NB4 (cell line): ENCODE results near the gene UGT1A6.

ENCODE experiments used
- DNase-seq: peaks from one replicate; pipeline ENCODE4 v3.0.0; 2010; ENCODE audit warnings: low read depth
- H3K4me3 ChIP-seq: one replicate; pipeline ENCODE4 v1.5.1; 2011; ENCODE audit warnings: mild to moderate bottlenecking, low read depth, low read length, moderate library complexity
- CTCF ChIP-seq: IDR thresholded peaks from one replicate; pipeline ENCODE4 v1.5.1; 2012; ENCODE audit warnings: low read depth, low read length
- MYC ChIP-seq: IDR thresholded peaks from 2 replicates; pipeline ENCODE4 v1.6.1; 2011; ENCODE audit warnings: low read depth, low read length
- POLR2A ChIP-seq: IDR thresholded peaks from 2 replicates; pipeline ENCODE4 v1.6.1; 2011; ENCODE audit warnings: mild to moderate bottlenecking; ENCODE audit not compliant: insufficient read length; ENCODE audit errors: extremely low read depth
- TF ChIP-seq, protein P1 (sequence below): IDR thresholded peaks from 2 replicates; pipeline ENCODE4 v1.6.1; 2011; ENCODE audit warnings: low read depth, low read length

UGT1A6 gene

GRCh38 chr2:233795735-233796171 lies 103.1 kb downstream of the UGT1A6 start:
- TF ChIP-seq, protein P1, sequence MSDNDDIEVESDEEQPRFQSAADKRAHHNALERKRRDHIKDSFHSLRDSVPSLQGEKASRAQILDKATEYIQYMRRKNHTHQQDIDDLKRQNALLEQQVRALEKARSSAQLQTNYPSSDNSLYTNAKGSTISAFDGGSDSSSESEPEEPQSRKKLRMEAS = no peak
- TF ChIP-seq POLR2A (no peak), CTCF (no peak), MYC (no peak)
- no peak overlapping the region for H3K4me3 ChIP-seq
- DNase-seq = no peak

DNA sequence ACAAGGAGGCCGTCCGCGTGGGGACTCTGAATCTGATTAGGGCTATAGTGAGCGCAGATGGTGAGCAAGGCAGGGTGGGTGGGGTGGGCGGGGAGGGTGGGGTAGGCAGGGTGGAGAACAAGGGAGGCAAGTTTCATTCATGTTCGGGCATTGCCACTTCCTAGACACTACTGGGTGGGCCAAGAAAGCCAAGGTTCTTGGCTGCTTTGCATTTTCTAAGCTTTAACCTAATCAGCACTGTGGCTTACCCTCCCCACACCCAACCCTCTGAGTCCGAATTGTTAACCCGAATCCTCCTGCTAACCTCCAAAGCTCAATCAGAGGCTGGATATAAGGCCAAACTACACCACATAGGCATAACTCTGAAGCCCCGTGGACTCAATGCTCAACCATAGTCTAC lies 103.6 kb downstream of the UGT1A6 start:
- DNase-seq = no peak
- TF ChIP-seq POLR2A (no peak), MYC (no peak), CTCF (no peak)
- TF ChIP-seq, protein P1 = no peak
- no peak overlapping the region for H3K4me3 ChIP-seq

- H3K4me3 ChIP-seq = no peak overlapping the region
- no peak for DNase-seq
- TF ChIP-seq, protein P1 = no peak
- no peak for TF ChIP-seq MYC
- no peak for TF ChIP-seq POLR2A
- no peak for TF ChIP-seq CTCF
Observed at GRCh38 chr2:233798335-233799086, 105.8 kb downstream of the UGT1A6 start.

DNA sequence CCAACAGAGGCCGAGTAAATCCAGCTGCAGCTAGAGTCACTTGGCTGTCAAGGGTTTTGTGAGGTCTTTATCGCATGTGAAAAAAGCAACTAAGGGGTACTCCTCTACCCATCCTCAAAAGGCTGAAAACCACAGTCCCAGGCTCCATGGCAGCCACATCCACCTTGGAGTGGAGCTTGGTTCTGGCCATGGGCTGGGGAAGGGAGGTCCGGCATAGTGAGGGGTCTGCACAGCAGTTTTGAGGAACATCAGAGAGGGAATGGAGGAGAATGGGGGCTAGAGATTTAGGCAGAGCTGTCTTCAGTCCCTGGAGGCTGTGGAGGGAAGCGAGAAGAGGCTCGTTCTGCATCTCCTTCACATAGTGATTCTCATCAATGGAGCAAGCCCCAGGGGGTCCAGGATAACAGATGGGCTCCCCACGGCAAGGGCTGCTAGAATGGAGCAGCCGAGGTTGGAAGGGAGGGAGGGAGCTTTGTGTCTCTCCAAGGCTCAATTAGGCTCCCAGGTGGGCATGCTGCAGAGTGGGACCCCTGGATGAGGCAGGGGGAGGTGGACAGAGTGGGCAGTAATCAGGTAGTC lies 106.5 kb downstream of the UGT1A6 start:
- DNase-seq = no peak
- TF ChIP-seq CTCF = no peak
- TF ChIP-seq POLR2A = no peak
- no peak overlapping the region for H3K4me3 ChIP-seq

GRCh38 chr2:233799716-233800115 lies 107.0 kb downstream of the UGT1A6 start:
- H3K4me3 ChIP-seq = no peak overlapping the region
- no peak for DNase-seq
- no peak for TF ChIP-seq CTCF
- TF ChIP-seq, protein P1 = no peak
- TF ChIP-seq POLR2A = no peak
- TF ChIP-seq MYC = no peak
